HEK293 (cell line): ENCODE data around the gene PDLIM4.

Source experiments
- CTCF ChIA-PET: fragments of 350-600 bp; formaldehyde crosslinking; extraction: SDS; loops from one replicate; lab custom pipeline; 2021; ENCODE audit warnings: antibody characterized with exemption; lab: Yijun Ruan, JAX
- POLR2A ChIA-PET: fragments of 300-600 bp; formaldehyde crosslinking; extraction: SDS; loops from one replicate; lab custom pipeline; 2020; ENCODE audit warnings: antibody characterized with exemption, inconsistent platforms; lab: Yijun Ruan, JAX
- H3K27ac ChIP-seq: fragments of 200-500 bp; sonication (Bioruptor generic); 2 replicates; pipeline ENCODE4 v1.5.1; 2014; ENCODE audit warnings: low read depth, low read length, control low read depth, inconsistent platforms; ENCODE audit errors: extremely low read depth
- H3K36me3 ChIP-seq, 2 experiments: fragments of 200-500 bp in 1 of 2; sonication (Bioruptor generic) in 1 of 2; 1 replicate in 1 of 2; 2 replicates in 1 of 2; pipeline ENCODE4 v1.5.1; 2014 to 2017; ENCODE audit warnings: inconsistent platforms in 2 of 2, low read length in 2 of 2; ENCODE audit not compliant: control insufficient read depth in 2 of 2, insufficient read depth in 1 of 2
- H3K4me1 ChIP-seq: fragments of 200-500 bp; sonication (Bioruptor generic); 2 replicates; pipeline ENCODE4 v1.5.1; 2014; ENCODE audit warnings: mild to moderate bottlenecking, low read length, inconsistent platforms; ENCODE audit not compliant: control insufficient read depth, insufficient read depth
- H3K4me3 ChIP-seq: 2 replicates; pipeline ENCODE4 v1.5.1; 2011; ENCODE audit warnings: low read depth, mild to moderate bottlenecking, control low read depth, low read length, moderate library complexity
- H3K9me3 ChIP-seq: fragments of 200-500 bp; sonication (Bioruptor generic); 2 replicates; pipeline ENCODE4 v1.5.1; 2014; ENCODE audit warnings: low read depth, low read length, inconsistent platforms; ENCODE audit not compliant: control insufficient read depth, insufficient read depth
- KLF1 ChIP-seq: fragments of 450-650 bp; formaldehyde crosslinking; IDR thresholded peaks from 2 replicates; pipeline ENCODE4 v1.5.1; 2016; ENCODE audit warnings: missing biosample characterization, missing genetic modification characterization
- KLF17 ChIP-seq: fragments of 450-650 bp; formaldehyde crosslinking; IDR thresholded peaks from 2 replicates; pipeline ENCODE4 v1.5.1; 2016; ENCODE audit warnings: missing biosample characterization, missing genetic modification characterization
- PRDM10 ChIP-seq: fragments of 450-650 bp; formaldehyde crosslinking; IDR thresholded peaks from 2 replicates; pipeline ENCODE4 v1.5.1; 2016; ENCODE audit warnings: missing biosample characterization, missing genetic modification characterization
- SP3 ChIP-seq: fragments of 450-650 bp; formaldehyde crosslinking; IDR thresholded peaks from 2 replicates; pipeline ENCODE4 v1.5.1; 2016; ENCODE audit warnings: missing biosample characterization, missing genetic modification characterization
- ZFP37 ChIP-seq: fragments of 450-650 bp; formaldehyde crosslinking; IDR thresholded peaks from 2 replicates; pipeline ENCODE4 v1.5.1; 2016; ENCODE audit warnings: missing biosample characterization, missing genetic modification characterization
- ZIC2 ChIP-seq: fragments of 450-650 bp; formaldehyde crosslinking; IDR thresholded peaks from 2 replicates; pipeline ENCODE4 v1.5.1; 2016; ENCODE audit warnings: missing biosample characterization, missing genetic modification characterization
- ZNF146 ChIP-seq: fragments of 450-650 bp; formaldehyde crosslinking; IDR thresholded peaks from 2 replicates; pipeline ENCODE4 v1.5.1; 2016; ENCODE audit warnings: missing biosample characterization, missing genetic modification characterization
- ZNF16 ChIP-seq: fragments of 450-650 bp; formaldehyde crosslinking; IDR thresholded peaks from 2 replicates; pipeline ENCODE4 v1.5.1; 2016; ENCODE audit warnings: low read depth, missing biosample characterization, missing genetic modification characterization
- ZNF175 ChIP-seq: fragments of 450-650 bp; formaldehyde crosslinking; IDR thresholded peaks from 2 replicates; pipeline ENCODE4 v1.5.1; 2016; ENCODE audit warnings: missing biosample characterization, missing genetic modification characterization
- ZNF335 ChIP-seq: fragments of 450-650 bp; formaldehyde crosslinking; conservative IDR thresholded peaks from 2 replicates; pipeline ENCODE4 v1.5.1; 2016; ENCODE audit warnings: missing biosample characterization, missing genetic modification characterization
- ZNF341 ChIP-seq: fragments of 450-650 bp; formaldehyde crosslinking; IDR thresholded peaks from 2 replicates; pipeline ENCODE4; 2016; ENCODE audit warnings: low read depth, missing biosample characterization, missing genetic modification characterization
- ZNF350 ChIP-seq: fragments of 450-650 bp; formaldehyde crosslinking; IDR thresholded peaks from 2 replicates; pipeline ENCODE4 v1.5.0; 2017; ENCODE audit warnings: missing biosample characterization, mild to moderate bottlenecking, missing genetic modification characterization
- ZNF48 ChIP-seq: fragments of 450-650 bp; formaldehyde crosslinking; IDR thresholded peaks from 2 replicates; pipeline ENCODE4 v1.5.1; 2016; ENCODE audit warnings: missing biosample characterization, missing genetic modification characterization
- ZNF558 ChIP-seq: fragments of 450-650 bp; formaldehyde crosslinking; IDR thresholded peaks from 2 replicates; pipeline ENCODE4 v1.5.1; 2016; ENCODE audit warnings: missing biosample characterization, missing genetic modification characterization
- ZNF585B ChIP-seq: fragments of 450-650 bp; formaldehyde crosslinking; IDR thresholded peaks from 2 replicates; pipeline ENCODE4 v1.5.1; 2016; ENCODE audit warnings: missing biosample characterization, missing genetic modification characterization
- ZNF596 ChIP-seq: fragments of 450-650 bp; IDR thresholded peaks from 2 replicates; pipeline ENCODE4 v1.5.0; 2018; ENCODE audit warnings: missing biosample characterization, mild to moderate bottlenecking, missing genetic modification characterization, moderate library complexity
- ZNF677 ChIP-seq: fragments of 450-650 bp; IDR thresholded peaks from 2 replicates; pipeline ENCODE4 v1.5.0; 2018; ENCODE audit warnings: missing biosample characterization, mild to moderate bottlenecking, missing genetic modification characterization, moderate library complexity
- ZNF692 ChIP-seq: fragments of 450-650 bp; formaldehyde crosslinking; IDR thresholded peaks from 2 replicates; pipeline ENCODE4 v1.5.1; 2016; ENCODE audit warnings: missing biosample characterization, missing genetic modification characterization
- TF ChIP-seq, protein P1 (sequence below): fragments of 450-650 bp; formaldehyde crosslinking; IDR thresholded peaks from 2 replicates; pipeline ENCODE4 v1.5.1; 2016; ENCODE audit warnings: missing biosample characterization, missing genetic modification characterization
- TF ChIP-seq, protein P2 (sequence below): fragments of 450-650 bp; formaldehyde crosslinking; IDR thresholded peaks from 2 replicates; pipeline ENCODE4 v1.5.1; 2016; ENCODE audit warnings: missing biosample characterization, missing genetic modification characterization

Gene PDLIM4

DNA sequence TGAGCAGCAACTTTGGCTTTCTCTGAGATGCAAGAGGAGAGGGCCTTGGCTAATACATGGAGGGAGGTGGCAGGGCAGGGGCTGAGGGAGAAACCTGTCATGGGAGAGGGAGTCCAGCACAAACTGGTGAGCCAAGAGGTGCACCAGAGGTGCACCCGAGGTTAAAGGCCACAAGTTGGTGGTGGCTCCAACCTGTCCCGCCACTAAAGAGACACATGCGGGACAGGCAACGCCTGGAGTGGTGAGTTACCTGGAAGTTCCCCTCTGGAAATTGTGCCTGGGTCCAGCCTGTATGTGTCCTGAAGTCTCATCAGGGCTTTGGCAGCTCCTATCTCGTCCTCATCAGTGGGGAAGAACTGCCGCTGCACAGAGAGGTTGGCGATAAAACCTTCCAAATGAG is 43.8 kb upstream of the PDLIM4 start:
- ChIA-PET CTCF (no interaction called here), POLR2A (no interaction called here)
- Histone ChIP-seq H3K4me3 (no peak overlapping the region), H3K4me1 (0 out of 2 replicates have a peak, but pooled peaks cover 2% of the 10 kb centered on the region), H3K36me3 (peaks cover 3 to 86% of the 10 kb centered on the region in 2 experiments; a peak in 1 of 3 replicates), H3K9me3 (no peaks in the 10 kb centered on the region), H3K27ac (no peak overlapping the region)
- no peak for TF ChIP-seq ZNF677 (tag by site-specific recombination)

GRCh38 chr5:132214491-132214890 is 43.0 kb upstream of the PDLIM4 start:
- Histone ChIP-seq H3K36me3 (peaks cover 3 to 81% of the 10 kb centered on the region in 2 experiments; a peak in 1 of 3 replicates), H3K4me3 (no peak overlapping the region), H3K9me3 (no peaks in the 10 kb centered on the region), H3K4me1 (0 out of 2 replicates have a peak, but pooled peaks cover 2% of the 10 kb centered on the region), H3K27ac (no peak overlapping the region)
- POLR2A ChIA-PET, result interaction anchor here (1.6 to 2.1 kb wide), 3 partner anchors 9 to 79 kb away, joined by 3 to 27 read pairs (median 13); partner anchors contain the start of genes P4HA2 and SLC22A4
- no peak for TF ChIP-seq ZNF341
- TF ChIP-seq, protein P1, sequence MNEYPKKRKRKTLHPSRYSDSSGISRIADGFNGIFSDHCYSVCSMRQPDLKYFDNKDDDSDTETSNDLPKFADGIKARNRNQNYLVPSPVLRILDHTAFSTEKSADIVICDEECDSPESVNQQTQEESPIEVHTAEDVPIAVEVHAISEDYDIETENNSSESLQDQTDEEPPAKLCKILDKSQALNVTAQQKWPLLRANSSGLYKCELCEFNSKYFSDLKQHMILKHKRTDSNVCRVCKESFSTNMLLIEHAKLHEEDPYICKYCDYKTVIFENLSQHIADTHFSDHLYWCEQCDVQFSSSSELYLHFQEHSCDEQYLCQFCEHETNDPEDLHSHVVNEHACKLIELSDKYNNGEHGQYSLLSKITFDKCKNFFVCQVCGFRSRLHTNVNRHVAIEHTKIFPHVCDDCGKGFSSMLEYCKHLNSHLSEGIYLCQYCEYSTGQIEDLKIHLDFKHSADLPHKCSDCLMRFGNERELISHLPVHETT (tag by site-specific recombination), result no peak
- no peak for TF ChIP-seq ZNF692 (tag by site-specific recombination)
- TF ChIP-seq, protein P2, sequence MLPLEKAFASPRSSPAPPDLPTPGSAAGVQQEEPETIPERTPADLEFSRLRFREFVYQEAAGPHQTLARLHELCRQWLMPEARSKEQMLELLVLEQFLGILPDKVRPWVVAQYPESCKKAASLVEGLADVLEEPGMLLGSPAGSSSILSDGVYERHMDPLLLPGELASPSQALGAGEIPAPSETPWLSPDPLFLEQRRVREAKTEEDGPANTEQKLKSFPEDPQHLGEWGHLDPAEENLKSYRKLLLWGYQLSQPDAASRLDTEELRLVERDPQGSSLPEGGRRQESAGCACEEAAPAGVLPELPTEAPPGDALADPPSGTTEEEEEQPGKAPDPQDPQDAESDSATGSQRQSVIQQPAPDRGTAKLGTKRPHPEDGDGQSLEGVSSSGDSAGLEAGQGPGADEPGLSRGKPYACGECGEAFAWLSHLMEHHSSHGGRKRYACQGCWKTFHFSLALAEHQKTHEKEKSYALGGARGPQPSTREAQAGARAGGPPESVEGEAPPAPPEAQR (tag by site-specific recombination), result no peak
- no peak for TF ChIP-seq ZNF16 (tag by site-specific recombination)
- TF ChIP-seq ZNF335 (tag by site-specific recombination), result no peak
- TF ChIP-seq ZNF175 (tag by site-specific recombination), result no peak
- TF ChIP-seq ZFP37 (tag by site-specific recombination), result no peak
- no peak for TF ChIP-seq ZNF48
- no peak for TF ChIP-seq ZNF350 (tag by site-specific recombination)
- no peak for TF ChIP-seq ZNF146 (tag by site-specific recombination)
- CTCF ChIA-PET, result interaction anchor here (1.6 to 2.4 kb wide), 4 partner anchors 13 to 34 kb away, joined by 5 to 20 read pairs (median 13); partner anchors contain the start of gene P4HA2

- POLR2A ChIA-PET, result interaction anchor here (0.6 to 2.7 kb wide), 6 partner anchors 10 to 561 kb away, joined by 3 to 28 read pairs (median 12); partner anchors contain the start of genes P4HA2 and SLC22A4
- Histone ChIP-seq H3K36me3 (peaks cover 3 to 73% of the 10 kb centered on the region in 2 experiments; a peak in 1 of 3 replicates), H3K4me1 (0 out of 2 replicates have a peak, but pooled peaks cover 2% of the 10 kb centered on the region), H3K9me3 (no peaks in the 10 kb centered on the region), H3K27ac (no peak overlapping the region), H3K4me3 (no peak overlapping the region)
- CTCF ChIA-PET, result interaction anchor here (0.6 to 2.4 kb wide), 7 partner anchors 10 to 285 kb away, joined by 3 to 20 read pairs (median 5); partner anchors contain the start of gene P4HA2
- TF ChIP-seq ZIC2 (tag by site-specific recombination), result 0 out of 2 replicates have a peak, but pooled peaks have one; percentile 11
- TF ChIP-seq ZNF341, result peak; percentile 86
- TF ChIP-seq ZNF558, result no peak
- peak; percentile 47; the same call in 1 of the 2 replicates for TF ChIP-seq KLF17
- TF ChIP-seq PRDM10, result 0 out of 2 replicates have a peak, but pooled peaks have one; percentile 36
- TF ChIP-seq KLF1 (tag by site-specific recombination), result peak; percentile 75
- no peak for TF ChIP-seq ZNF596 (tag by site-specific recombination)
- TF ChIP-seq ZNF585B (tag by site-specific recombination), result peak; percentile 26; the same call in 1 of the 2 replicates
- peak; percentile 49; the same call in 1 of the 2 replicates for TF ChIP-seq SP3 (tag by site-specific recombination)
- TF ChIP-seq, protein P1 (tag by site-specific recombination), result no peak
Measured at GRCh38 chr5:132215329-132215728, 42.2 kb upstream of the PDLIM4 start.
